Measurements from ENCODE around the gene SRGAP3.

SRGAP3 gene

GRCh38 chr3:8981296-8981695 is 268.1 kb downstream of the SRGAP3 start:
- DNase-seq = no peak

- DNase-seq = no peak
Measured at GRCh38 chr3:8980756-8981257, 268.6 kb downstream of the SRGAP3 start.

- no peak for DNase-seq
Measured at GRCh38 chr3:8979262-8979661, 270.2 kb downstream of the SRGAP3 start.

GRCh38 chr3:8978551-8978950 is 270.9 kb downstream of the SRGAP3 start:
- DNase-seq = no peak

- no peak for DNase-seq
Measured at GRCh38 chr3:8976540-8977182, 272.8 kb downstream of the SRGAP3 start.

GRCh38 chr3:8975081-8976020 is 274.1 kb downstream of the SRGAP3 start:
- no peak for DNase-seq

- no peak for DNase-seq
Measured at GRCh38 chr3:8974458-8974857, 275.0 kb downstream of the SRGAP3 start.

- DNase-seq = peak; percentile 11 to 13
Measured at GRCh38 chr3:8972639-8973038, 276.8 kb downstream of the SRGAP3 start.

- DNase-seq = peak; percentile 20 to 24
Measured at GRCh38 chr3:8970971-8971589, 278.4 kb downstream of the SRGAP3 start.

- DNase-seq = no peak
Measured at GRCh38 chr3:8969241-8969640, 280.2 kb downstream of the SRGAP3 start.

GRCh38 chr3:8968375-8968882 is 281.0 kb downstream of the SRGAP3 start:
- DNase-seq = no peak

- no peak for DNase-seq
Measured at GRCh38 chr3:8967553-8967952, 281.9 kb downstream of the SRGAP3 start.

- no peak for DNase-seq
Measured at GRCh38 chr3:8966820-8967348, 282.6 kb downstream of the SRGAP3 start.

- no peak for DNase-seq
Measured at GRCh38 chr3:8966150-8966819, 283.2 kb downstream of the SRGAP3 start.

- DNase-seq = no peak
Measured at GRCh38 chr3:8964436-8965370, 284.7 kb downstream of the SRGAP3 start.

- peak; percentile 79 to 88 for DNase-seq
Measured at GRCh38 chr3:8963137-8963853, 286.2 kb downstream of the SRGAP3 start, which contains the start of gene RAD18. Gene RAD18, minus strand, starts transcription at chr3:8963472. Its CDS starts 87 bp downstream, at chr3:8963385.

- DNase-seq = no peak
Measured at GRCh38 chr3:8962226-8962861, 287.1 kb downstream of the SRGAP3 start.

- DNase-seq = no peak
Measured at GRCh38 chr3:8959668-8960067, 289.8 kb downstream of the SRGAP3 start.

- no peak for DNase-seq
Measured at GRCh38 chr3:8954938-8955763, 294.3 kb downstream of the SRGAP3 start.
